ENCODE measurements around the gene HOXD11.

DNA sequence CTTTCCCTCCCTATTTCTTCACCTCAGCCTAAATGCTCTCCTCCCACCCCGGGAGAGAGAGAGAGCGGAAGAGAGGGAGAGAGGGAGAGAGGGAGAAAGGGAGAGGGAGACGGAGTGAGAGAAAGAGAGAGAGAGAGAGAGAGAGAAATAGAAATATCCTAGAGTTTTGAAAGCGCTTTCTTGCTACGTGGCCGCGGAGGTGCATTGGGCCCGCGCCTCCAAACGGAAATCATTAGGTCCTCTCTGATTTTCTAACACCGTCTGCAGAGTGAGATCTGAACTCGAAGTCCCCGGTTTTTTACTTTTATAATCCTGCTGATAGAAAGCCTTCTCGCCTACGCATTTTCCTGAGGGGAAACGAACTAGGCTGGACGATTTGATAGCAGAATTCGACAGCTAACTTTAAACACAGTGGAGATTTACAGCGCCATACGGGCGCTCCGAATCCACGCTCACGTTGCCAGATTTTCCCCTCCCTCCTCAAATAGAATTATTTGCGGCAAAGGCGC lies 22.4 kb upstream of the HOXD11 start:
- peak; percentile 96 for TF ChIP-seq EZH2 (IDR thresholded peaks at IDR 0.05; ENCODE audit: insufficient read depth, poor library complexity, severe bottlenecking)
- TF ChIP-seq EZH2phosphoT487 (IDR thresholded peaks at IDR 0.05; ENCODE audit: insufficient read depth, low read depth): peak; percentile 60; the same call in 1 of the 2 replicates

Data from GM23248 (cell line).